Right forelimb (tissue), 1 donor: Measurements from ENCODE around the gene LY6G6F.

Experiments
- DNase-seq: peaks from one replicate; pipeline ENCODE4 v3.0.0-alpha.2; 2018

Gene LY6G6F

DNA sequence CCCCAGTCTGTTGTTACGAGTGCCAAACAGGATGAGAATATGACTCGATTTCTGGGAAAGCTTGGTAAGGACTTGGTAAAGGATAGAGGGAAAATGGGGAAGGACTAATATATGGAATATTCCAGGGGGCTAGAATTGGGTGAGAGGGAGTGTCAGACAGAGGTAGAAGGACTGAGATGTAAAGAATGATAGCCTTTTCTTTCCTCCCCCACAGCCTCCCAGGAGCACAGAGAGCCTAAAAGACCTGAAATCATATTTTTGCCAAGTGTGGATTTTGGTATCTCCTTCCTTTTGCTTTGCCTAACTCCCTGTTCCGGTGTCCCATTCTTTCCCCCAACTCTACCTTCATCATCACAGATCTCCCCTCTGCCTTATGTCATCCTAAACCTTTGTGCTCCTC lies 36.2 kb downstream of the LY6G6F start:
- no peak for DNase-seq

DNA sequence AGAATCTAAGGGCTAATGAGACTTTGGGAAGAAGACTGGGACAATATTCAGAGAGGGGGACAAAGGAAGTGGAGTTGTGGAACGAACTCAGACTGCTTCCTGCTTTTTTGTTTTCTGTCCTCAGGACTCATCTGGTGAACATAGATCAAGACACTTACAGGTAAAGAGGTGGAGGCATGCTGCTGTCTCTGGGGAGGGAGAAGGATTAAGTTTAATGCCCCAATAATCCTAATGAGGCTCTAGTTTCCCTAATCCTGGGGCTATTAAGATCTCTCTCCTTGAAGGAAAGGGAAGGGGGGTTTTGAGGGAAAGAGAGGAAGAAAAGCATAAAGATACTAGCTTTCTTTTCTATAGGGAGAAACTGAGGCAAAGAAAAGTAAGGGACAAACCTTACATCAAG lies 37.8 kb downstream of the LY6G6F start:
- DNase-seq = no peak

DNA sequence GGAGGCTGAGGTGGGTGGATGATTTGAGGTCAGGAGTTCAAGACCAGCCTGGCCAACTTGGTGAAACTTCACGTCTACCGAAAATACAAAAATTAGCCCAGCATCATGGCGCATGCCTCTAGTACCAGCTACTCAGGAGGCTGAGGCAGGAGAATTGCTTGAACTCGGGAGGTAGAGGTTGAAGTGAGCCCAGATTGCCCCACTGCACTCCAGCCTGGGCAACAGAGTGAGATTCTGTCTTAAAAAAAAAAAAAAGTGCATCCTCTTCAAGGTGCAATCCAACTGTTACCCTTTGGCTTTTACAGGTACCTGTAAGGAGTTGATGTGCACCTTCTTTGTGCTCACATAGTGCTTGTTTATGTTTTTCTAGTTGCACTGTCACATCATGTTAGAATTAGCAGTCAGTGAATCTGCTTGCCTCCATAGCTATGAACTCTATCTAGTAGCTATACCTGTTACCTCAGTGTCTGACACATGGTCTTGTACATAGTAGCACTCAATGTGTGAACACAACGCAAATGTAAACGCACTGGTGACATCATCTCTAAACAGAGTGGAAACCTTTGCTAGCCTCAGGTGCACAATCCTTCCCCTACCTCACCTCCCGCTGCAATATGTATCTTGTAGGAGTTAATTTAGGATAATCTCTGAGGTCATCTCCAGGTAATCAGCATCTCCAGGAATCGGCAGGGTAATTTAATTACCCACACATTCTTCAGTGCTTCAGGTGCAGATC lies 42.8 kb downstream of the LY6G6F start:
- DNase-seq = no peak

DNA sequence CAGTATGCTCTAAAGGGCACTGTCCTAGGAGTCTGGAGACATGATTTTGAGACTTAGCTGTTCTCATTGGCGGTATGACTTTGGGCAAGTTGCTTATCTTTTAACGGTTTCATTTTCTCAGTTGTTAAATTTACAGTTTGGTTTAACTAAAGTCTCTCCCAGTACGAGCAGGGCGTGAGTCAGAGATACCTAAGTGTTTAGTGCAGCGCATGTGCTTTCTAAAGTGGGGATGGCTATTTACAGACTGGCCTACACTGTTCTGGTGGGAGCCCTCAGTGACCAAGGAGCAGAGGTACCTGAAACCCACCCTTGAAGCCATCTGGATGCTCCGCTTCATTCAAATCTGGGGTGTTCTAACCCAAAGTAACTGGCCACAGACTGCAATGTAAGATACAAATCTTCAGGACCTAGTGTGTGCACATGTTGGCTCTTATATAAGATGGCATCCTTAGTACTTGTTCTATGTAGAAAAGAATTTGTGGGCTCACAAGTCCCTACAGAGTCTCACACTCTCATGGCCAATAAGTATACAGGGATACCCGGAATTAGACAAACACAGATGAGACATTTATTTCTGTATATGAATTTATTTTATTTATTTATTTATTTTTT lies 43.9 kb downstream of the LY6G6F start:
- no peak for DNase-seq

DNA sequence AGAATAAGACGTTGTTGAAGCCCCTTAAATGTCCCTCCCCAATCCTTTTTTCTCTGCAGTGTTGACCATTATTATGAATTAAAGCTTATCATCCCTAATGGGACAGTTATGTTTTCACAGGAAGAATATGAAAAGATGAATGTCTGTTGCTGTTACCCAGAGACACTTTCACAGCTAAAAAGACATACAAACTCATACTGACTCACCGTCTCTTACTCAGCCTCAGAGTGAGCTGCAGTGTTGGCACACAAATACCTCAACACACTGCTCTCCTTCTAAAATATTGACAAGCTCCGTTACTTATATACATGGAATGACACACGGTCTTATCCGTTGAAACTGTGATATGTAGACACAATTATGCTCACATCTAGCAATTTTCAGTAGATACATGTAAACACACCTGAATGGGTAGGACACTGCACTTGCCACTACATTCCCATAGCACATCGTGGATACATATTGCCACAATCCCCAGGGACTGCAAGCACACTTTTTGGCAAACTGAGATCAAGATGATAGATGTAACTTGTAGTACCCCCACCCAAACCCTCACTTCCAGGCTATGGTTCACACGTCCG lies 46.2 kb downstream of the LY6G6F start:
- no peak for DNase-seq

DNA sequence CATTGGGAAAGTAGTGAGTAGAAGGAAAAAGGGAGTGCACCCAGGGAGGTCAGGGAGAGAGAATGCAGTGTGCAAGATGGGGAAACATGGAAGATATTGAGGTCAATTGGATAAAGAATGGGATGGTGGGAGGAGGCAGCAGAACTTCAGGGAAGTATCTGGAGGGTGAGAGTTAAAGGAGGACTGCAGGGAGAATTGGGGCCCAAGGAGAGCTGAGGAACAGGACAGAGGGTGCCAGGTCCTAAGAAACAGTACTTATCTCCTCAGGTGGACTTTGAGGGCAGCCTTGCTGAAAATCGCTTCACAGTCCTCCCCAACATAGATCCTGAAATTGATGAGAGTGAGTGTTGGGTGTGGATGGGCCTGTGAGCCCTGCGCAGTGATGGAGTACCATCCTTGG lies 51.6 kb downstream of the LY6G6F start:
- DNase-seq = no peak
